ENCODE measurements around the gene PDE3A.

PDE3A gene

DNA sequence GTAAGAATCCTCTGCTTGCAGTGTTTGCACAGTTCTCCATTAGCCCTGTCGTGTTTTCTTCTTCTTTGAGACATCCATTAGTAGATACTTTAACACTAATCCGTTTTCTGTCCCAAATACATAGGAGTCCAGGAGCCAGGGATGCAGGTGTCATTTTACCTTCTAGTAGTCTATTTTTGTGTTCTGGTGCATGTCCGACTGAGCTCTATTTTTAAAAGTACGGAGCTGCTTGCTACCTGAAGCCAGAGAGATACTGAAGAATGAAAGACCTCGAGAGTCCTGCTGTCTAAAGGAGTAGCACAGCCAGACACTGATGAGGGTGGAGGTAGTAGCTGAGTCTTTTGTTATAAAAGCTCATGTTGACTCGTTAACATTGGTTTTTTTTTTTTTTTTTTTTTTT, 31.7 kb downstream of the PDE3A start:
- H3K4me3 ChIP-seq (ENCODE audit: low read depth, low read length) = no peak overlapping the region
- TF ChIP-seq, protein P1, sequence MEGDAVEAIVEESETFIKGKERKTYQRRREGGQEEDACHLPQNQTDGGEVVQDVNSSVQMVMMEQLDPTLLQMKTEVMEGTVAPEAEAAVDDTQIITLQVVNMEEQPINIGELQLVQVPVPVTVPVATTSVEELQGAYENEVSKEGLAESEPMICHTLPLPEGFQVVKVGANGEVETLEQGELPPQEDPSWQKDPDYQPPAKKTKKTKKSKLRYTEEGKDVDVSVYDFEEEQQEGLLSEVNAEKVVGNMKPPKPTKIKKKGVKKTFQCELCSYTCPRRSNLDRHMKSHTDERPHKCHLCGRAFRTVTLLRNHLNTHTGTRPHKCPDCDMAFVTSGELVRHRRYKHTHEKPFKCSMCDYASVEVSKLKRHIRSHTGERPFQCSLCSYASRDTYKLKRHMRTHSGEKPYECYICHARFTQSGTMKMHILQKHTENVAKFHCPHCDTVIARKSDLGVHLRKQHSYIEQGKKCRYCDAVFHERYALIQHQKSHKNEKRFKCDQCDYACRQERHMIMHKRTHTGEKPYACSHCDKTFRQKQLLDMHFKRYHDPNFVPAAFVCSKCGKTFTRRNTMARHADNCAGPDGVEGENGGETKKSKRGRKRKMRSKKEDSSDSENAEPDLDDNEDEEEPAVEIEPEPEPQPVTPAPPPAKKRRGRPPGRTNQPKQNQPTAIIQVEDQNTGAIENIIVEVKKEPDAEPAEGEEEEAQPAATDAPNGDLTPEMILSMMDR (IDR thresholded peaks at IDR 0.05; ENCODE audit: low read depth, low read length, missing control alignments) = no peak
- no peak for DNase-seq (ENCODE audit: low read depth)
- in situ Hi-C loops (cut with HindIII; ENCODE audit: low sequenced_read_pairs) = no loop called here

DNA sequence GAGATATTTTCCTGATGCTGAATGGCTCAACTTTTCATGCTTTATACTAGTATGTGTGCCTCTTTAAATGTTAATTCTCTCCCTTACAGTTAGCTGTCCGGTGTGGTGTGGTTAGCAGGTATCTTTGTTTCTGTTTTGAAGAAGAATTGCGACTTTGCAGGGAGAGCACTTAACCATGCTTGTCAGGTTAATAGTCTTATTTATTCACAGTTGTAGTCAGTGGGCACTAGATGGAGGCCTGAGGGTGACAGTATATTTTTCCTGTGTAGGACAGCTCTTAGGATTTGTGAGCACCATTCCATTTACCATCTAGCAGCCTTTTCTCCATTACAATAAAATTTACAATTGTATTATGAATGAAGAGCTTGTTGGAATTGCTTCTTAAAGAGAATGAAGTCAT, 34.9 kb downstream of the PDE3A start:
- in situ Hi-C loops (cut with HindIII; ENCODE audit: low sequenced_read_pairs) = no loop called here
- no peak for DNase-seq (ENCODE audit: low read depth)
- no peak overlapping the region for H3K4me3 ChIP-seq (ENCODE audit: low read depth, low read length)
- TF ChIP-seq, protein P1 (IDR thresholded peaks at IDR 0.05; ENCODE audit: low read depth, low read length, missing control alignments) = no peak

DNA sequence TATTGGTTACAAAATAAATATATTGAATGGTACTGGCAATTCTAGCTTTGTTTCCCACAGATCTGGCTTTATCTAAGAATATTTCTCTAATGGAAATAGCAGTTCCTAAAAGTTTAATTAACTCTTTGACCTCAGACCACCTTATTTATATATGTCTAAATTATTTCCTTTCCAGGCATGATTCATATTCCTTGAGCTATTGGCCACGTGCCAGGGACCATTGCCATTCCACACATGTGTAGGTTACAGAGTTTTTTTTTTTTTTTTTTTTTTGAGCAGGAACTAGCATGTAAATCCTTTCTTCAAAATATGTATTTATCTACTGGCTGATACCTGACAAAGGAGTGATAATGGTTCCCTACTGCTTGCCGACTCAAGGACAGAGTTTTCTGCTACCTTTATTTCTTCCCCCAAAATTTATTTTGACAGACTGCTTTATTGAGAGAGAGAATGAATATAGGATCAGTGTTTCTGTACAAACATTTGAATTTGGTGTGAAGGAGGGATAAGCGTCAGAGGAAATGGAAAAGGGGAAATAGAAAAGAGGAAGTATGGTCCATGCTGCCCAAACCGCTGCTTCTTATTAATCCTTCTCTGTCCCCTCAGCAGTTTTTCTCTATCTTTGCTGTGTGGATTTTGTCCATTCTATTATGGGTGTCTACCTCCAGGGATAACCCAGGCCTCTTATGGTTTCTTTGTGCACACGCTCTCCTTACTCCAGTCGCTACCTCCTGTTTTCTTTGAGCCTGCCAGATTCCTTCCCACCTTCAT, 36.4 kb downstream of the PDE3A start:
- H3K4me3 ChIP-seq (ENCODE audit: low read depth, low read length) = no peak overlapping the region
- peak; percentile 16 for DNase-seq (ENCODE audit: low read depth)
- TF ChIP-seq, protein P1 (IDR thresholded peaks at IDR 0.05; ENCODE audit: low read depth, low read length, missing control alignments) = no peak
- in situ Hi-C loops (cut with HindIII; ENCODE audit: low sequenced_read_pairs) = no loop called here

DNA sequence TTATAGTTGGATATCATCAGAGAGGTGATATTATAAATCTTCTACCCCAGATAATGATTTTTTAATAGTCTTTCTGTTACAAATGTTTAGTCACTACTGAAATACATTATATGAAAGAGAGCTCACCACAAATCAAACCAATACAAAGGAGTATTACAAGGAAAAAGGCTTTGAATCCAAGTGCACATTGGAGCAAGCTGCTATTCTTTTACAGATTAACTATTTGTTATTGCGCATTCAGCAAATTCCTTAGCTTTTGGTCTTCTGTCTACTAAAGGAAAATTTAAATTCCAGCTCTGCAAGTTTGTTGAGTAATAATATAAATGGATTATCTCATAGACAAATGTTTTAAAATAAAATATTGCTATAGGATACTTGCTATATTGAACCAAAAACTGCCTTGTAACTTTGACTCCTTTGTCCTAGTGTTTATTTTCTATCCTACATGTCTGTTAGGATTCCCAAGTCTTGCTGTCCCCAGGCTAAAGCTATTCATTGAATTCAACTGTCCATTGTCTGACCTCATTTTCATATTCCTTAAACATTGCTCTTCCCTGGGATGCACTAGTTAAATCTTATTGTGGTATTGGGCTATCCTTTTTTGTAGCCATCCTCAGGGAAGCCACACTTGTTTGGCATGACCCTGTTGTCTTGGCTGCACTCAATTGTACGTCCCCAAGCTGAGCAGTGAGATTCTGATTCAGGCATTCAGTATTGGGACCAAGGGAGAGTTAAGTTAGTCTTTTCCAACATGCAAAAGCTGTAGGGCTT, 41.5 kb downstream of the PDE3A start:
- in situ Hi-C loops (cut with HindIII; ENCODE audit: low sequenced_read_pairs) = no loop called here
- TF ChIP-seq, protein P1 (IDR thresholded peaks at IDR 0.05; ENCODE audit: low read depth, low read length, missing control alignments) = no peak
- H3K4me3 ChIP-seq (ENCODE audit: low read depth, low read length) = no peak overlapping the region
- no peak for DNase-seq (ENCODE audit: low read depth)

DNA sequence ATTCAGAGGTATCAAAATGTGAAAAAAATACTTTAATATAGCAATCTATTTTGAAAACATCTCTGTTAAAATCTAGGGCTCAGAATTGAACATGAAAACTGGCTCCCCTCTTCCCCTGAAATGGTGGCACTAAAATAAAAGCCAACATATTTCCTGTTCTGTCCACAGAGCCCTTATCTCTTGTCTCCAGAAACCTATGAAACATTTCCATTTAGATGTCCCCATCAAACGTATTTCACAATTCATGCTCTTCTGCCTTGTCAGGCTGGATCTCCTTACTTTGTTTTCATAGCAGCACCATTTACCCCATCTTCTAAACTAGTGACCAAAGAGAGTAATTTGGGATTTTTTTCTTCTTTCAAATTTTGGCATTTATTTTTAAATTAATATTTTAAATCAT, 42.4 kb downstream of the PDE3A start:
- in situ Hi-C loops (cut with HindIII; ENCODE audit: low sequenced_read_pairs) = no loop called here
- H3K4me3 ChIP-seq (ENCODE audit: low read depth, low read length) = no peak overlapping the region
- DNase-seq (ENCODE audit: low read depth) = no peak
- TF ChIP-seq, protein P1 (IDR thresholded peaks at IDR 0.05; ENCODE audit: low read depth, low read length, missing control alignments) = no peak

DNA sequence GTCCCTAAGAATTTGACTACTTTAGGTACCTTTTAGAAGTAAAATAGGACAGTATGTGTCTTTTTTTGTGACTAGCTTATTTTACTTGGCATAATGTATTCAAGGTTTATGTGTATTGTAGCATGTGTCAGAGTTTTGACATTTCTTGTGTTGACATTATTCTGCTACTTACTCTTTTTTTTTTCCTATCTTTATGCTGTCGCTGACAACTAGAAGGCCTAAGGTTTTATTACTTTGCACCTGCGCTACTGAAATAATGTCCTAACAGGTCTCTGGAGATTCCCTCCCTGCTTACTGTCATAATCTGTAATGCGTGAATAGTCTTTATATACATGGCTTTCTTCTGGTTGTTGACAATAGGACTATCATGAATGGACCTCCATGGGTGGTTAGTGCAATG, 43.0 kb downstream of the PDE3A start:
- TF ChIP-seq, protein P1 (IDR thresholded peaks at IDR 0.05; ENCODE audit: low read depth, low read length, missing control alignments) = no peak
- in situ Hi-C loops (cut with HindIII; ENCODE audit: low sequenced_read_pairs) = no loop called here
- no peak for DNase-seq (ENCODE audit: low read depth)
- no peak overlapping the region for H3K4me3 ChIP-seq (ENCODE audit: low read depth, low read length)

All from astrocyte of the cerebellum (primary cell).